Measurements from ENCODE around the gene DNAJA1. TPM values are rescaled to one million over a fixed set of nuclear protein-coding genes. Genes with fewer than 3 reads are reported as not detected.
"Not testable (repeated sequence)": the region's sequence is repeated elsewhere in the genome, so short reads cannot be mapped to it uniquely, and the experiment has no call there.

The DNAJA1 gene
- total RNA-seq, 1 experiment from 2014 or later = 112 TPM

DNA sequence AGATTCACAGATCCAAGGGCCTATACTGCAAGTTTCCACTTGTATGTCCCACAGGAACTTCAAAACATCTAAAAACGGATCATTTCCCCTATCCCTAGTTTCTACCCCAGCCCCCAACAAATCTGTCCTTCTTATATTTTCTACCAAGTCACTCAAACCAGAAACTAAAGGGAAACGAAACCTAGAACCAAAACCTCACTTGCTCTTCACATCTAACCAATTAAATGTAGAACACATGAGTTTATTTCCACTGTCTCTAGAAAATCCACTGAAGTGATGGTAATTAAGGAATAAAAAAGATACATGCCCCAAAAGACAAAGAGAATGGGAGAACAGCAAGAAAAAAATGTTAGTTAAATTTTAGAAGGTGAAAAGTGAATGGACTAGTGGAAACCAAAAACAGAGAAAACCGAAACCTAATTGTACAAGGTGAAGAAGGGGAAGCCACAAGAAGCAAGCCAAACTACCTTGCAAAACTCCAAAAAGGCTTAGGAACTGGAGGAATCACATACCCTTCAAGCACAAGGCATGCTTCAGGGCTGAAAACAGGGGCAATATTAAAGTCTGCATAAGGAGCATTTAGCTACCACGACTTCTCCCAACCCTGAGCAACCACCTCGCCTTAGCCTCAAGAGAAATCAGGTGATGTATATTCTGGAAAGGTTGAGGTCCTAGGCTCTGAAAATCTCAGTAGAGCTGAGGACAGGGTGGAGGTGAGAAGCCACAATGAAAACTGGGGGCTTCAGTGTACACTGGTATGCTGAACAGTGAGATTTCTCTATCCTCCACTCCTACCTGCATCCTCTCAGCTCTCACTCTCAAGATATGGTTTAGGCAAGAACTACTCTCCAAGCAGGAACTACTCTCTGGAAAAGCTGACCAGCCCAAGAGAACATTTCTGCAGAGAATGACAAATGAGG is 40.3 kb downstream of the DNAJA1 start:
- in situ Hi-C loops (cut with HindIII; ENCODE audit: low pct_unique_long_range_greater_than_20kb, low sequenced_read_pairs) = no loop called here

DNA sequence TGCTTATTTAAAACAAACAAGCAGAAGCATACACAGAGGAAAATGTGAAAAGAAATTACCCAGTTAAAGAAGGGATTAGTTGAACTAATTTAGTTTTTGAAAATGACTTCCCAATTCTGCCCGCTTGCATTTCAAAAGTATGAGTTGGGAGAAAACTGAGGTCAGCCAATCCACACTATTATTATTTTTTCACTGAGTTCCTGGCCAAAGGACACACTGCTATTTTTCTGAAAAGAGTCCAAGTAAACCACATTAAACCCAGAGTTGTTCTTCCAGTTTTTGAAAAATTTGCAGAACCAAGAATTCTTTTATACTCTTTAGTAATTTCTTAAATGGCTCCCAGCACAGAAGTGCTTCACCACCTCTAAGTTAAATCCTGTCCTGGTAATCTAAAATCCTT is 43.9 kb downstream of the DNAJA1 start:
- in situ Hi-C loops (cut with HindIII; ENCODE audit: low pct_unique_long_range_greater_than_20kb, low sequenced_read_pairs) = no loop called here
- DNase-seq (ENCODE audit: low read depth) = no peak

More for the DNA sequence above, 40.3 kb downstream of the DNAJA1 start:
- DNase-seq (ENCODE audit: low read depth) = no peak

DNA sequence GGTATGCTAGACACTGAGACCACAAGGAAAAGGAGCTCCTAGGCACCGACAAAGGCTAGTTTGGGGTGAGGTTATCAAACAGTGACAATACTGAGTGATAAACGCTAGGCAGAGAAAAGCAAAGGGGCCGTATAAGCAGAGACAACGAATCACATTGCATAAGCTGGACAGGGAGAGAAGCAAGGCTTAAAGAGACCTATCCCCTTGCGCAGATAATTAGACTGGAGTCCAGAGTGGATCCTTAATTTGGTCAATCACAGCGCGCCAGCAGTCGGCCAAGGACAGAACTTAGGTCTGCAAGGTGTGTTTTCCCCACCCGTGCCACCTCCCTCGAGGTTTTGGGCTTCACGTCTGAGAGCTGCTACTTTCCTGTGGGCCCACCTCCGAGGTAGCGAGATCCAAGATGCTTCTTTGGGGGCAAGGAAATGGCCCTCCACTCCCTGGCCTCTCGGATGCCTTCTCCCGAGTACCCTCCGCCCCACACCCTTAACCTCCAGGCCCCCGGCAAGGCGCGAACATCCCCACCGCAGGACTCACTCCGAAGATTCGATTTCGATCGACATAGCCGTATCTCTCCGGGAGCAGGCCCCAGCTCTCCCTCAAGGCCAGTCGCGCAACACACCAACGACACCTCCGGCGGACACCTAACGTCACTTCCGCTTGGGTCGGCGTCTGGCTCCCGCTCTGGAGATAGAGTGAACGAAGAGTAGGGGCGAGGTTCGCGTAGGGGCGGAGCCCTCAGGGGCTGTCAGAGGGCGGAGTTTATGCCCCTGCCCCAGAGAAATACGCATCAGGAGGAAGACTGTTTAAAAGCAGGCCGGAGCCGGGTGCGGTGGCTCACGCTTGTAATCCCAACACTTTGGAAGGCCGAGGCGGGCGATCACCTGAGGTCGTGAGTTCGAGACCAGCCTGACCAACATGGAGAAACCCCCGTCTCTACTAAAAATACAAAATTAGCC is 51.3 kb downstream of the DNAJA1 start, which contains the start of gene SMU1:
Gene SMU1 (minus strand): TSS at position 629 of the 959 bp plus-strand sequence. CDS start 66 bp downstream, at position 563.
- in situ Hi-C loops (cut with HindIII; ENCODE audit: low pct_unique_long_range_greater_than_20kb, low sequenced_read_pairs) = no loop called here
- DNase-seq (ENCODE audit: low read depth) = peak; percentile 96

DNA sequence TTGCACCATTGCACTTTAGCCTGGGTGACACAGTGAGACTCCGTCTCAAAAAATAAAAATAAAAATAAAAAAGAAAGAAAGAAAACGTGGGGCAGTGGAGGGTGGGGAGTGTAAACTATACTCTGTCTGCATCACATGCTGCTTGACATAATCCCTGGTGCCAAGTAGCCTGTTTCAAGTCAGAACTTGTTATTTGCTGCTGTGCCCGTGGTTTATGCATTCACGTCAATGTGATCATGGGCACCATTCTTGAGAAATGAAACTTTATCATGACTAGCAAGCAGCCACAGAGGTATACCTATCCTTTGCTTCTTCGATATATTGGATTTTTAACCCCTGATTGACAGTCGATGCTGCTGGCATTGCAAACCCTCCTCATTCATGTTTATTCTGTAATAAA is 55.5 kb downstream of the DNAJA1 start:
- in situ Hi-C loops (cut with HindIII; ENCODE audit: low pct_unique_long_range_greater_than_20kb, low sequenced_read_pairs) = no loop called here

DNA sequence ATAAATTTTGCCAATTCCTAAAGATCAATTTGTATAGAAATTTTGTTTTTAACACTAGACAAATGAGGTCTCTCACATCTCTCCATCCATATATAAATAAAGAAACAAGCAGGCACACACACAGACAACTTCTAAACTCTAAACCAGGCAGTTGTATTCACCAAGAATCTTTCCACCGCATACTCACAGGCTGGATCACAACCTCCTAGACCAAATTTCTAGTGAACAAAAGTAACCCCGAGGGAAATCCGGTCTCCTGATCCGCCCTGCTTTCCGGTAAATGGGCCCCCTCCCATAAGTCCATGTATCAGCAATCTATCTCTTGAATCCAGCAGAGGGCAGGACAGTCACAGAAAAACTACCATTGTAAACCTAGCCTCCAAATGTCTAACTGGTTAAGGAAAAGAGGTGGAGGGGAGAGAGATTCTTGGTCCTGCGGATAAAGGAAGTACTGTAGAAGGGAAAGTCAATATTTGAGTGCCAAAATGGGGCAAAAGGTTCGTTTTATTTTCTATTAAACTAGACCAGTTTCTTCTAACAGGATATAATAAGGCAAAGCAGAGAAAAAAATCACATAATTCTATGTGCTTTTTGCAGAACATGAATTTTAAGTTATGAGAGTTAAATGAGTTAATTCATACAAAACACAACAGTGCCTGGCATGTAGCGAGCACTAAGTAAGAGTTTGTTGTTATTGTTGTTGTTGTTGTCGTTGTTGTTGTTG is 56.2 kb downstream of the DNAJA1 start:
- in situ Hi-C loops (cut with HindIII; ENCODE audit: low pct_unique_long_range_greater_than_20kb, low sequenced_read_pairs) = no loop called here
- peak; percentile 70 for DNase-seq (ENCODE audit: low read depth)

More for the DNA sequence above, 55.5 kb downstream of the DNAJA1 start:
- DNase-seq (ENCODE audit: low read depth) = no peak

DNA sequence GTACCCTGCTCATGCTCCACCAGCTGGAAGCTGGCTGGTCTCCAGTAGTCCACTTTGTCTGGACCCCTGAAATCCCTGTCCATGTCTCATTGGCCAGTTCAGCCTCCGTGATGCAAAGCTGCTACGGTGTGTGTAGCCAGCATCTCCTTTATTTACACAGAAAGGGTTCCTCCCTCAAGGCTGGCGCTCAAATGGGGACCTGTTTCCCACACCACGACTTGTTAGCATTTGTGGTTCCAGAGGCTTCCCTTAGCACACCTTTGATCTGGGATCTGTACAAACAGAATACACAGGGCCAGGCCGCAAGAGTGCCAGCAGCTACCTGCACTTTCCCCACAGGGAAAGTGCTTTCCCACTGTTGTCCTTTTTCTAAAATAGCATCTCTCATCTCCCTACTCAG is 57.1 kb downstream of the DNAJA1 start:
- in situ Hi-C loops (cut with HindIII; ENCODE audit: low pct_unique_long_range_greater_than_20kb, low sequenced_read_pairs) = no loop called here

DNA sequence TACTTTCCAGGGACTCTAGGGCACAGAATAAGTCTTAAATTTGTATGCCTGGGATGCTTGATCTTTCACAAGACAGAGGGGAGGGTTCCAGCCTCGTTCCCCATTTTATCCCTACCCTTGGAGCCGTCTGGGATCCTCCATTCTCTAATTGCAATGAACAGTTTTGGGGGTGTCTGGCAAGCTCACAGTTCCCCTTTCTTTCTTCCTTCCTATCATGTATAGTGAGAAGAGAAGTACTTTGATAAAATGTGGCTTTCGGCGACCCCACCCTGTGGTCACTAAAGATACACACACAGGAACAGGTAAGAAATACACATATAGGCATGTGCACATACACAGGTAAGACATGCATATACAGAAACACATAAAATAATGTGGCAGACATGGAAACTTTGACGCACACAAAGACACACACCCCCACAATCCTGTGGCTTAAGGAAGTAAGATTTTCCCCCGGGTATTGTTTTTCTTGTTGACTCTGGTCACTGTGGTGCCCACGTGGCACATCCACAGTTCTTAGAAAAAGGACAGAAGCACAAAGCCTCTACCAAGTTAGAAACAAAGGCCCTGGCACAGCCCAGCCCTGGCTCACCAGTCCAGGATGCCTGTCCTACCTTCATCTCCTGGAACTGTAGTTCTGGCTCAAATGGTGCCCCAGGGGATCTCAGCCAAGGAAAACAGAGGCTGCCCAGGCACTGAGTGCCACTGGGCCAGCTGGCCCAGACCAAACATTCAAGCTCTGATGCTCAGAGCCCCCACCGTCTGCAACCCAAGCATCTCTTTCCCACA is 57.7 kb downstream of the DNAJA1 start:
- DNase-seq (ENCODE audit: low read depth) = no peak

More for the DNA sequence above, 57.1 kb downstream of the DNAJA1 start:
- no peak for DNase-seq (ENCODE audit: low read depth)

DNA sequence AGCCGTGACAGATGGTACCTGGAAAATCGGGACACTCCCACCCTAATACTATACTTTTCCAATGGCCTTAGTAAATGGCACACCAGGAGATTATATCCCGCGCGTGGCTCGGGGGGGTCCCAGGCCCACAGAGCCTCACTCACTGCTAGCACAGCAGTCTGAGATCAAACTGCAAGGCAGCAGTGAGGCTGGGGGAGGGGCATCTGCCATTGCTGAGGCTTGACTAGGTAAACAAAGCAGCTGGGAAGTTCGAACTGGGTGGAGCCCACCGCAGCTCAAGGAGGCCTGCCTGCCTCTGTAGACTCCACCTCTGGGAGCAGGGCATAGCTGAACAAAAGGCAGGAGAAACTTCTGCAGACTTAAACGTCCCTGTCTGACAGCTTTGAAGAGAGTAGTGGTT is 60.6 kb downstream of the DNAJA1 start:
- in situ Hi-C loops (cut with HindIII; ENCODE audit: low pct_unique_long_range_greater_than_20kb, low sequenced_read_pairs); DNase-seq (ENCODE audit: low read depth): not testable (repeated sequence)

More for the DNA sequence above, 57.7 kb downstream of the DNAJA1 start:
- in situ Hi-C loops (cut with HindIII; ENCODE audit: low pct_unique_long_range_greater_than_20kb, low sequenced_read_pairs) = no loop called here

Other genes starting within 250 kb of the DNAJA1 start
- gene TMEM215, start 241.7 kb upstream of the DNAJA1 start, total RNA-seq (2014; rRNA removed; shearing (Covaris generic); ENCODE audit: low replicate concordance) = not detected in 2 replicates
- 20.6 and 27.3 TPM in 2 replicates for gene APTX, start 23.6 kb upstream of the DNAJA1 start, total RNA-seq (2014; rRNA removed; shearing (Covaris generic); ENCODE audit: low replicate concordance)
- 23.4 and 27.3 TPM in 2 replicates for gene SMU1, start 51.4 kb downstream of the DNAJA1 start, total RNA-seq (2014; rRNA removed; shearing (Covaris generic); ENCODE audit: low replicate concordance)
- gene B4GALT1, start 142.1 kb downstream of the DNAJA1 start, total RNA-seq (2014; rRNA removed; shearing (Covaris generic); ENCODE audit: low replicate concordance) = 38.5 and 41.6 TPM in 2 replicates
- not detected in 2 replicates for gene SPINK4, start 214.9 kb downstream of the DNAJA1 start, total RNA-seq (2014; rRNA removed; shearing (Covaris generic); ENCODE audit: low replicate concordance)
- gene BAG1, start 239.4 kb downstream of the DNAJA1 start, total RNA-seq (2014; rRNA removed; shearing (Covaris generic); ENCODE audit: low replicate concordance) = 27.7 and 47.2 TPM in 2 replicates
- gene CHMP5, start 239.8 kb downstream of the DNAJA1 start, total RNA-seq (2014; rRNA removed; shearing (Covaris generic); ENCODE audit: low replicate concordance) = 87.3 and 121 TPM in 2 replicates